K562 (cell line): ENCODE data around the gene NSUN3. TPM values are rescaled to one million over a fixed set of nuclear protein-coding genes. Genes with fewer than 3 reads are reported as not detected.

Source experiments
- ATAC-seq: fragments of 200-7000 bp; cut with Tn5 transposase; 3 replicates; pipeline ENCODE4 v1.9.1; 2020; ENCODE audit warnings: moderate library complexity
- BruUV-seq: library from RNA; stranded (reverse); fragments of 400-500 nt; replicated peaks from 2 replicates; lab custom pipeline; 2021; lab: Mats Ljungman, UMichigan
- CTCF ChIA-PET: fragments of 300-600 bp; formaldehyde crosslinking; extraction: SDS; loops from one replicate; lab custom pipeline; 2021; ENCODE audit warnings: low intra/inter-chr PET ratio; lab: Yijun Ruan, JAX
- POLR2A ChIA-PET: fragments of 300-600, 350-650 bp; sonication (Branson Sonifier 250); formaldehyde crosslinking; extraction: SDS; loops from one replicate; lab custom pipeline; 2021; ENCODE audit warnings: antibody characterized with exemption, inconsistent platforms; lab: Yijun Ruan, JAX
- DNase-seq, 4 experiments: peaks; one replicate each; pipeline versions ENCODE4 v3.0.0 to v3.0.0-alpha.2; 2011 to 2018; ENCODE audit warnings: low spot score in 3 of 4, mixed read lengths in 3 of 4; ENCODE audit errors: extremely low read depth in 1 of 4
- FAIRE-seq: peaks from 2 replicates; lab custom pipeline; 2011; peaks lifted over from hg19 to GRCh38; lab: Jason Lieb, UNC
- H2AFZ ChIP-seq: 2 replicates; pipeline ENCODE4 v1.6.0; 2011; ENCODE audit warnings: low read depth, low read length, control low read depth, inconsistent platforms
- H3K27ac ChIP-seq: fragments of 200-600 bp; 3 replicates; pipeline ENCODE4 v1.8.0; 2011; ENCODE audit warnings: low read depth, mild to moderate bottlenecking, control low read depth, inconsistent platforms, low read length, moderate library complexity, mixed read lengths; ENCODE audit errors: extremely low read depth
- H3K27me3 ChIP-seq, 2 experiments: fragments of 300-600 bp in 1 of 2; 2 replicates in 1 of 2; 3 replicates in 1 of 2; pipeline versions ENCODE4 v1.6.0 to v1.8.0; 2011; ENCODE audit warnings: inconsistent platforms in 2 of 2, low read length in 2 of 2, mild to moderate bottlenecking in 1 of 2, mixed read lengths in 1 of 2, moderate library complexity in 1 of 2; ENCODE audit not compliant: control insufficient read depth in 2 of 2, insufficient read depth in 2 of 2
- H3K36me3 ChIP-seq: fragments of 300-600 bp; 3 replicates; pipeline ENCODE4 v1.8.0; 2011; ENCODE audit warnings: mild to moderate bottlenecking, low read length, inconsistent platforms; ENCODE audit not compliant: control insufficient read depth, insufficient read depth
- H3K4me1 ChIP-seq, 2 experiments: fragments of 200-600 bp in 1 of 2; replicated peaks in 1 of 2; 2 replicates in 1 of 2; 3 replicates in 1 of 2; pipeline versions ENCODE4 v1.5.1 to v1.8.0; 2011; ENCODE audit warnings: inconsistent platforms in 2 of 2, low read length in 2 of 2, mild to moderate bottlenecking in 1 of 2, mixed read lengths in 1 of 2, moderate library complexity in 1 of 2; ENCODE audit not compliant: control insufficient read depth in 2 of 2, insufficient read depth in 2 of 2
- H3K4me2 ChIP-seq: 2 replicates; pipeline ENCODE4 v1.6.1; 2011; ENCODE audit warnings: low read length, control low read depth, inconsistent platforms, mixed read lengths; ENCODE audit not compliant: insufficient read depth
- H3K4me3 ChIP-seq: fragments of 200-600 bp; sonication (generic), shearing (Covaris generic); 2 replicates; pipeline ENCODE4 v1.5.1; 2016; ENCODE audit warnings: control low read depth, inconsistent platforms
- H3K79me2 ChIP-seq: fragments of 200-600 bp; 3 replicates; pipeline ENCODE4 v1.8.0; 2011; ENCODE audit warnings: low read length, inconsistent platforms; ENCODE audit not compliant: control insufficient read depth, insufficient read depth
- H3K9ac ChIP-seq, 2 experiments: 2 replicates each; pipeline versions ENCODE4 v1.6.0 to v1.6.1; 2011; ENCODE audit warnings: low read depth in 2 of 2, low read length in 2 of 2, control low read depth in 1 of 2, inconsistent platforms in 1 of 2, mild to moderate bottlenecking in 1 of 2, mixed read lengths in 1 of 2; ENCODE audit not compliant: insufficient read depth in 1 of 2
- H3K9me1 ChIP-seq: one replicate; pipeline ENCODE4 v1.6.0; 2011; ENCODE audit warnings: inconsistent platforms, mild to moderate bottlenecking, low read length, moderate library complexity; ENCODE audit not compliant: control insufficient read depth, insufficient read depth
- H3K9me3 ChIP-seq: replicated peaks from 2 replicates; pipeline ENCODE4 v1.5.1; 2011; ENCODE audit warnings: low read depth, low read length, inconsistent platforms; ENCODE audit not compliant: control insufficient read depth, insufficient read depth
- H4K20me1 ChIP-seq: replicated peaks from 2 replicates; pipeline ENCODE4 v1.6.1; 2011; ENCODE audit warnings: low read length, inconsistent platforms, mixed read lengths; ENCODE audit not compliant: control insufficient read depth, insufficient read depth
- HNRNPL ChIP-seq: fragments of 200-400 bp; formaldehyde crosslinking; IDR thresholded peaks from 2 replicates; pipeline ENCODE4 v1.6.1; 2017; ENCODE audit warnings: low read depth, mild to moderate bottlenecking, low read length
- L3MBTL2 ChIP-seq: fragments of 450-650 bp; IDR thresholded peaks from 2 replicates; pipeline ENCODE4 v1.6.1; 2016; ENCODE audit warnings: mild to moderate bottlenecking, moderate library complexity
- NKRF ChIP-seq: fragments of 450-650 bp; IDR thresholded peaks from 2 replicates; pipeline ENCODE4 v1.6.1; 2016; ENCODE audit warnings: borderline replicate concordance
- PHF21A ChIP-seq: fragments of 450-650 bp; IDR thresholded peaks from 2 replicates; pipeline ENCODE4 v1.6.1; 2017; ENCODE audit warnings: low read depth, borderline replicate concordance
- RBBP5 ChIP-seq: fragments of 200-600 bp; sonication (generic); IDR thresholded peaks from 2 replicates; pipeline ENCODE4 v1.6.1; 2012; ENCODE audit warnings: borderline replicate concordance, mild to moderate bottlenecking, low read length, control low read depth, inconsistent platforms; ENCODE audit not compliant: insufficient read depth, poor library complexity, severe bottlenecking
- TBL1XR1 ChIP-seq, 2 experiments: IDR thresholded peaks; 2 replicates each; pipeline ENCODE4 v1.6.1; 2012; ENCODE audit warnings: improper control_type of control experiment in 2 of 2, low read length in 2 of 2, mild to moderate bottlenecking in 1 of 2
- THRB ChIP-seq: fragments of 450-650 bp; formaldehyde crosslinking; conservative IDR thresholded peaks from 2 replicates; pipeline ENCODE4 v1.4.0; 2022; ENCODE audit warnings: mild to moderate bottlenecking, missing genetic modification characterization
- XRCC5 ChIP-seq: fragments of 200-400 bp; formaldehyde crosslinking; IDR thresholded peaks from 2 replicates; pipeline ENCODE4 v1.6.1; 2017; ENCODE audit warnings: low read depth, mild to moderate bottlenecking, low read length
- ZNF518B ChIP-seq: fragments of 250-450 bp; sonication (Bioruptor Pico); IDR thresholded peaks from 2 replicates; pipeline ENCODE4 v1.5.0; 2021; ENCODE audit warnings: mild to moderate bottlenecking, moderate library complexity
- WGBS: fragments of 100-300 bp; shearing (Covaris generic); methylation state at CpG from one replicate; pipeline ENCODE4 v1.1.6; 2016; ENCODE audit warnings: low coverage, mixed read lengths; ENCODE audit not compliant: insufficient coverage; ENCODE audit errors: missing lambda C conversion rate; 5-methylcytosine and 5-hydroxymethylcytosine counted together
- in situ Hi-C: fragments of 300-500 bp; cut with MboI; formaldehyde crosslinking; loops from 4 replicates; pipeline ENCODE4 v1.15.0; 2018; ENCODE audit warnings: inconsistent platforms, mixed read lengths
- intact Hi-C: fragments of 100-400 bp; cut with micrococcal nuclease; formaldehyde crosslinking; loops from 2 replicates; pipeline ENCODE4 v1.14.2; 2022
- polyA plus RNA-seq, 8 experiments: library from polyadenylated mRNA; depleted of rRNA in 4 of 8; stranded (reverse) in 5 of 8; unstranded in 3 of 8; fragments of >200 nt; fragmentation: Nextera tagmentation in 2 of 8; fragmentation: Illumina TruSeq in 1 of 8; extraction: Ambion mirVana in 2 of 8; extraction: Trizol in 1 of 8; gene quantifications; 2 replicates each; pipeline versions ENCODE4 v1.2.1 to v1.2.3, GENCODE V29; 2011 to 2014; ENCODE audit warnings: inconsistent platforms in 1 of 8, missing spikeins in 1 of 8
- total RNA-seq, 7 experiments: library from RNA; depleted of rRNA in 6 of 7; stranded (reverse); fragments of >200 nt in 6 of 7; fragmentation: Illumina TruSeq in 2 of 7; extraction: Trizol in 2 of 7; gene quantifications; 2 replicates each; pipeline versions ENCODE4 v1.2.1 to v1.2.3, GENCODE V29; 2011 to 2021; ENCODE audit warnings: low replicate concordance in 1 of 7
- TF ChIP-seq, protein P1 (sequence below): IDR thresholded peaks from 2 replicates; pipeline ENCODE4 v1.6.1; 2011; ENCODE audit warnings: borderline replicate concordance, low read depth, mild to moderate bottlenecking, moderate library complexity, low read length; ENCODE audit not compliant: insufficient read depth, poor library complexity, severe bottlenecking

Gene NSUN3
- total and polyA plus RNA-seq, 9 of the 15 experiments (the other 6 are each of a cell fraction or from before 2014, with no cell fraction given) = 4.4 to 12.3 (median 7.6) TPM

- no peaks in the 10 kb centered on the region for H3K9me1 ChIP-seq
- peaks cover 29% of the 10 kb centered on the region for H3K79me2 ChIP-seq
- intact Hi-C loops = loop anchor here (2.0 to 10.0 kb wide), 2 partner anchors 91 to 199 kb away; partner anchors contain the start of gene PROS1
- ATAC-seq (peak; percentile 15), DNase-seq (peak in 1 of 4 experiments; percentile 27), FAIRE-seq (peak; percentile 32)
- peaks cover 5% of the 10 kb centered on the region in 2 experiments; a peak in 2 of 5 replicates for H3K4me1 ChIP-seq
- H3K27ac ChIP-seq = peak overlapping the region; percentile 95
- BruUV-seq = no TSS peak
- no peaks in the 10 kb centered on the region for H3K9me3 ChIP-seq
- H3K9ac ChIP-seq = peak overlapping the region; percentile 80 to 89
- in situ Hi-C loops = no loop called here
- ChIA-PET POLR2A (interaction anchor here (0.6 to 2.1 kb wide), 8 partner anchors 8 to 92 kb away, joined by 3 to 10 read pairs (median 3); partner anchors contain the start of genes ARL13B and PROS1), CTCF (no interaction called here)
- no peaks in the 10 kb centered on the region for H3K27me3 ChIP-seq
- H3K4me2 ChIP-seq = peak overlapping the region; percentile 92
- peak overlapping the region; percentile 70 for H3K4me3 ChIP-seq
- 0% methylated on average over 14 of the region's 17 CpGs for WGBS
- peak overlapping the region; percentile 90 for H2AFZ ChIP-seq
- H3K36me3 ChIP-seq = peaks cover 17% of the 10 kb centered on the region
- no peaks in the 10 kb centered on the region for H4K20me1 ChIP-seq
- no peak for TF ChIP-seq PHF21A
- no peak for TF ChIP-seq THRB (CRISPR knock-in tag)
- no peak for TF ChIP-seq RBBP5
- TF ChIP-seq L3MBTL2 = peak; percentile 39; the same call in 1 of the 2 replicates
- TF ChIP-seq, protein P1, sequence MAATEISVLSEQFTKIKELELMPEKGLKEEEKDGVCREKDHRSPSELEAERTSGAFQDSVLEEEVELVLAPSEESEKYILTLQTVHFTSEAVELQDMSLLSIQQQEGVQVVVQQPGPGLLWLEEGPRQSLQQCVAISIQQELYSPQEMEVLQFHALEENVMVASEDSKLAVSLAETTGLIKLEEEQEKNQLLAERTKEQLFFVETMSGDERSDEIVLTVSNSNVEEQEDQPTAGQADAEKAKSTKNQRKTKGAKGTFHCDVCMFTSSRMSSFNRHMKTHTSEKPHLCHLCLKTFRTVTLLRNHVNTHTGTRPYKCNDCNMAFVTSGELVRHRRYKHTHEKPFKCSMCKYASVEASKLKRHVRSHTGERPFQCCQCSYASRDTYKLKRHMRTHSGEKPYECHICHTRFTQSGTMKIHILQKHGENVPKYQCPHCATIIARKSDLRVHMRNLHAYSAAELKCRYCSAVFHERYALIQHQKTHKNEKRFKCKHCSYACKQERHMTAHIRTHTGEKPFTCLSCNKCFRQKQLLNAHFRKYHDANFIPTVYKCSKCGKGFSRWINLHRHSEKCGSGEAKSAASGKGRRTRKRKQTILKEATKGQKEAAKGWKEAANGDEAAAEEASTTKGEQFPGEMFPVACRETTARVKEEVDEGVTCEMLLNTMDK = no peak
- no peak for TF ChIP-seq HNRNPL
- TF ChIP-seq XRCC5 = no peak
- peak; percentile 18; the same call in 1 of the 2 replicates for TF ChIP-seq NKRF
- TF ChIP-seq ZNF518B (CRISPR knock-in tag) = no peak
- TF ChIP-seq TBL1XR1 (IDR thresholded peaks at IDR 0.05; ENCODE audit: low read length in 2 of 2) = no peak
Measured at GRCh38 chr3:94063496-94064119, 747 bp downstream of the NSUN3 start.
